Calu3 (cell line): ENCODE results near the gene GPNMB. TPM values are rescaled to one million over a fixed set of nuclear protein-coding genes. Genes with fewer than 3 reads are reported as not detected.

Source experiments
- BruUV-seq: library from RNA; stranded (reverse); fragments of 400-500 nt; replicated peaks from 2 replicates; lab custom pipeline; 2021; lab: Mats Ljungman, UMichigan
- CTCF ChIA-PET: fragments of 300-600 bp; sonication (Branson Sonifier 250); formaldehyde crosslinking; loops from one replicate; lab custom pipeline; 2022; ENCODE audit warnings: antibody characterized with exemption; lab: Charles Lee
- DNase-seq: peaks from one replicate; pipeline ENCODE4 v3.0.0; 2022
- H3K27ac Mint-ChIP-seq: one replicate; pipeline ENCODE4 v1.8.0; 2022; ENCODE audit warnings: mixed read lengths; ENCODE audit not compliant: unreplicated experiment
- H3K27me3 Mint-ChIP-seq: one replicate; pipeline ENCODE4 v1.8.0; 2022; ENCODE audit warnings: mixed read lengths; ENCODE audit not compliant: unreplicated experiment
- H3K36me3 Mint-ChIP-seq: one replicate; pipeline ENCODE4 v1.8.0; 2022; ENCODE audit warnings: mild to moderate bottlenecking, moderate library complexity, mixed read lengths; ENCODE audit not compliant: insufficient read depth, unreplicated experiment
- H3K4me1 Mint-ChIP-seq: one replicate; pipeline ENCODE4 v1.8.0; 2022; ENCODE audit warnings: mild to moderate bottlenecking, low read depth, mixed read lengths; ENCODE audit not compliant: unreplicated experiment
- H3K4me3 Mint-ChIP-seq: one replicate; pipeline ENCODE4 v1.8.0; 2022; ENCODE audit warnings: mild to moderate bottlenecking, low read depth, moderate library complexity, mixed read lengths; ENCODE audit not compliant: unreplicated experiment
- H3K9me3 Mint-ChIP-seq: one replicate; pipeline ENCODE4 v1.8.0; 2022; ENCODE audit warnings: low read depth, mixed read lengths; ENCODE audit not compliant: unreplicated experiment
- CTCF ChIP-seq: fragments of 200-600 bp; IDR thresholded peaks from one replicate; pipeline ENCODE4 v1.8.0; 2022; ENCODE audit warnings: antibody characterized with exemption; ENCODE audit not compliant: unreplicated experiment
- intact Hi-C: fragments of 100-400 bp; cut with micrococcal nuclease; formaldehyde crosslinking; loops from one replicate; pipeline ENCODE4 v1.10.0; 2022; ENCODE audit not compliant: unreplicated experiment
- total RNA-seq: library from RNA; stranded (reverse); gene quantifications from 2 replicates; pipeline ENCODE4 v1.2.3, GENCODE V29; 2022

Gene GPNMB
- total RNA-seq, 1 experiment from 2014 or later = 5.8 TPM

DNA sequence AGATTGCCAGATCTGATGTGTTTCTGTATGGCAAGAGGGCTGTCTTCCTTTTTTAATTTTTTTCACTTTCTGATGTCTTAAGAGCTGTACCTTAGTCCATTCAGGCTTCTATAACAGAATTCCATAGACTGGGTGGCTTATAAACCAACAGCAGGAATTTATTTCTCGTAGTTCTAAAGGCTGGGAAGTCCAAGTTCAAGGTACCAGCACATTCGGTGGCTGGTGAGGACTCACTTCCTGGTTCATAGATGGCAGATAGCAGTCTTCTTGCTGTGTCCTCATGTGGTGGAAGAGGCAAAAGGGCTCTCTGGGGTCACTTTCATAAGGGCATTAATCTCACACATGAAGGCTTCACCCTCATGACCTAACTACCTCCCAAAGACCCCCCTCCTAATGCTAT is 20.8 kb downstream of the GPNMB start:
- intact Hi-C loops = no loop called here
- BruUV-seq = no TSS peak
- Mint-ChIP-seq H3K27me3 (no peaks in the 10 kb centered on the region), H3K9me3 (no peaks in the 10 kb centered on the region), H3K36me3 (no peaks in the 10 kb centered on the region), H3K4me1 (peaks cover 5% of the 10 kb centered on the region), H3K27ac (no peak overlapping the region), H3K4me3 (no peak overlapping the region)
- DNase-seq = no peak
- no peak for TF ChIP-seq CTCF
- CTCF ChIA-PET = no interaction called here

- no peaks in the 10 kb centered on the region for H3K27me3 Mint-ChIP-seq
- no peak overlapping the region for H3K27ac Mint-ChIP-seq
- no peaks in the 10 kb centered on the region for H3K36me3 Mint-ChIP-seq
- CTCF ChIA-PET = no interaction called here
- H3K9me3 Mint-ChIP-seq = no peaks in the 10 kb centered on the region
- no peak for DNase-seq
- peaks cover 13% of the 10 kb centered on the region for H3K4me1 Mint-ChIP-seq
- intact Hi-C loops = no loop called here
- H3K4me3 Mint-ChIP-seq = no peak overlapping the region
- no peak for TF ChIP-seq CTCF
- BruUV-seq = no TSS peak
Observed at GRCh38 chr7:23268167-23268566, 21.6 kb downstream of the GPNMB start.

- H3K4me3 Mint-ChIP-seq = no peak overlapping the region
- no peak for TF ChIP-seq CTCF
- BruUV-seq = no TSS peak
- H3K27ac Mint-ChIP-seq = no peak overlapping the region
- H3K4me1 Mint-ChIP-seq = peaks cover 18% of the 10 kb centered on the region
- CTCF ChIA-PET = no interaction called here
- intact Hi-C loops = no loop called here
- no peaks in the 10 kb centered on the region for H3K36me3 Mint-ChIP-seq
- DNase-seq = no peak
- H3K27me3 Mint-ChIP-seq = no peaks in the 10 kb centered on the region
- no peaks in the 10 kb centered on the region for H3K9me3 Mint-ChIP-seq
Observed at GRCh38 chr7:23268746-23269145, 22.2 kb downstream of the GPNMB start.

DNA sequence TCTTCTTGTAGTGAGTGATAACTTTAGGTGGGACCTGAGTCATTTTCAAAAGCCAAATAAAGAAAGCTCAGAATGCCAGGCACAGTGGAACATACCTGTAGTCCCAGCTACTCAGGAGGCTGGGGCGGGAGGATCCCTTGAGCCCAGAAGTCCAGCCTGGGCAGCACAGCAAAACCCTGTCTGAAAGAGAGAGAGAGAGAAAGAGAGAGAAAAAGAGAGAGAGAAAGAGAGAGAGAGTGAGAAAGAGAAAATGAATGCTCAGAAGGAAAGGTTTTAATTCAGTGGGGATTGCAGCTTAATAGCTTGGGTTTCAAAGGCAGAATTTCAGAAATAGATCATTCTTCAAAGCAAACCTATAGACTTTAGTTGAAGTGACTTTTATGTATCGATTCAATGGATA is 25.7 kb downstream of the GPNMB start:
- no peak for TF ChIP-seq CTCF

More for the DNA sequence above, 25.7 kb downstream of the GPNMB start:
- H3K36me3 Mint-ChIP-seq = no peaks in the 10 kb centered on the region
- H3K4me1 Mint-ChIP-seq = peaks cover 24% of the 10 kb centered on the region
- H3K27me3 Mint-ChIP-seq = no peaks in the 10 kb centered on the region
- no TSS peak for BruUV-seq
- no peak overlapping the region for H3K27ac Mint-ChIP-seq
- no peaks in the 10 kb centered on the region for H3K9me3 Mint-ChIP-seq
- no peak for DNase-seq
- intact Hi-C loops = loop anchor here (2.0 to 10.0 kb wide), 3 partner anchors 153 to 441 kb away; no protein-coding TSS in a partner anchor
- CTCF ChIA-PET = interaction anchor here (0.7 to 3.5 kb wide), 13 partner anchors 9 to 1131 kb away, joined by 3 to 46 read pairs (median 12); partner anchors contain the start of gene MALSU1
- H3K4me3 Mint-ChIP-seq = no peak overlapping the region
